Esophagus squamous epithelium (tissue), 5 donors: ENCODE data around the gene CPPED1. TPM values are rescaled to one million over a fixed set of nuclear protein-coding genes. Genes with fewer than 3 reads are reported as not detected.

Source experiments
- DNase-seq: peaks from one replicate; lab custom pipeline; 2025; lab: John Stamatoyannopoulos, UW
- H3K27ac ChIP-seq, 4 donors: fragments of 200-600 bp; sonication (generic); one replicate each; pipeline ENCODE4 v1.5.1; 2016 to 2019; ENCODE audit warnings: mild to moderate bottlenecking in 1 of 4
- H3K27me3 ChIP-seq, 4 donors: fragments of 200-600 bp; sonication (generic); 1 replicate in 3 of 4; 2 replicates in 1 of 4; pipeline versions ENCODE4 v1.5.1 to v1.6.0; 2017 to 2021; ENCODE audit warnings: antibody characterized with exemption in 1 of 4
- H3K36me3 ChIP-seq, 3 donors: fragments of 200-600 bp; sonication (generic); one replicate each; pipeline ENCODE4 v1.5.1; 2016 to 2019
- H3K4me1 ChIP-seq, 3 donors: fragments of 200-600 bp; sonication (generic); one replicate each; pipeline ENCODE4 v1.5.1; 2017 to 2019
- H3K4me3 ChIP-seq, 4 donors: fragments of 200-600 bp; sonication (generic); 1 replicate in 3 of 4; 2 replicates in 1 of 4; pipeline ENCODE4 v1.5.1; 2016 to 2019; ENCODE audit warnings: mild to moderate bottlenecking in 2 of 4, moderate library complexity in 1 of 4
- H3K9me3 ChIP-seq, 3 donors: fragments of 200-600 bp; sonication (generic); one replicate each; pipeline ENCODE4 v1.5.1; 2016 to 2019
- CTCF ChIP-seq, 6 experiments: fragments of 450-650 bp in 4 of 6; fragments of 200-600 bp in 2 of 6; sonication (generic) in 2 of 6; IDR thresholded peaks; one replicate each; pipeline ENCODE4 v1.5.1; 2016 to 2019; ENCODE audit warnings: antibody characterized with exemption in 6 of 6, mild to moderate bottlenecking in 4 of 6, moderate library complexity in 4 of 6
- POLR2A ChIP-seq, 4 donors: fragments of 450-650 bp; IDR thresholded peaks; one replicate each; pipeline ENCODE4 v1.6.1; 2017; ENCODE audit warnings: antibody characterized with exemption in 4 of 4, mild to moderate bottlenecking in 4 of 4, moderate library complexity in 3 of 4
- WGBS, 2 donors: methylation state at CpG; one replicate each; pipeline ENCODE4 v1.1.5; 2018; 5-methylcytosine and 5-hydroxymethylcytosine counted together
- intact Hi-C: fragments of 100-400 bp; cut with DNase I; formaldehyde crosslinking; loops from one replicate; pipeline ENCODE4 v1.15.0; 2022
- total RNA-seq, 4 donors: library from RNA; depleted of rRNA; stranded (reverse); fragments of >200 nt; gene quantifications; one replicate each; pipeline ENCODE4 v1.1.0, GENCODE V29; 2016
- donor health status: DM: yes; HTN: yes; CAD: no.

Gene CPPED1
- total RNA-seq, 4 donors from 2014 or later, result 14.3 to 45.6 (median 16.8) TPM

DNA sequence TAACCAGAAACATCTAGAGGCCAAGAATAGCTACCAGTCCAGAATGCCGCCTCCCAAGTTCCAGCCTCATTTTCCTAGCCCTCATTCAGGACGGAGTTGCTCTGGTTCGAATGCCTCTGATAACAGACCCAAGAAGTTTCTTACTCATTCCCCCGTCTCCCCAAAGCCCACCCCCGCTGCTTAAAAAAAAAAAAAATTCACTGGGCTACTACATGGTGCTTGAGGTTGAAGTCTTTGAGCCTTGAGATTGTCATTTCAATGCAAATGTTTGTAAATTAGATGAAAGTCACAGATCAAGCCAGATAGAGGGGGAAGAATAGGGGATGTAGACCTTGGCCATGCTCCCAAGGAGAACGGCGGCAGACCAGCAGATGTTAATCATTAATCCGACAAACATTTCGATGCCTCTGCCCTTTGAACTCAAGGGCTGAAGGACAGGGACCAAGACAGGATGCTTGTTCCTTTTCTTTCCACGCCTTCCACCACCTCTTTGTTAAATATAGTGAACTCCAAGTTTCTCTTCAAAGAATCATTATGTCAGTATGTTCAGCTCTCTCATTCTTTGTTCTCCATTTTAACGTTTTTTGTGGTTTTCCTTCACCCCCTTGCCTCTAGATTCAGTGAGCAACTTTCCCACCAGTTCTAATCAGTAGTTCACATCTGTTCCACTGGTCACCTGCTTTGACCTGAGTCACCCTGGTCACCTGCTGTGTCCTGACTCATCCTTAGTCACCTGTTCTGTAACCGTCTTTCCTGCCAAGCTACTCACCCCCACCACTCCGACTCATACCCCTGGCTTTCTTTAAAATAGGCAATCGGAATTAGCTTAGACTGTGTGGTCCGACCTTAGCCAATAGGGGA lies 190.3 kb downstream of the CPPED1 start:
- Histone ChIP-seq H3K9me3 (no peaks in the 10 kb centered on the region), H3K27ac (no peak overlapping the region), H3K4me3 (no peak overlapping the region), H3K36me3 (no peaks in the 10 kb centered on the region), H3K27me3 (no peaks in the 10 kb centered on the region), H3K4me1 (no peaks in the 10 kb centered on the region)
- 24 to 34% methylated on average over 14 to 15 of the region's 15 CpGs for WGBS, 2 donors
- TF ChIP-seq POLR2A (IDR thresholded peaks at IDR 0.05) (no peak), CTCF (IDR thresholded peaks at IDR 0.05) (no peak)
- DNase-seq, result no peak
- intact Hi-C loops, result no loop called here

- H3K36me3 ChIP-seq, result no peaks in the 10 kb centered on the region
- intact Hi-C loops, result no loop called here
- H3K27me3 ChIP-seq, result no peaks in the 10 kb centered on the region
- no peaks in the 10 kb centered on the region for H3K9me3 ChIP-seq
- no peaks in the 10 kb centered on the region for H3K4me1 ChIP-seq
- no peak overlapping the region for H3K4me3 ChIP-seq
- WGBS, 2 donors, result 43 to 53% methylated on average over 9 of the region's 9 CpGs
- no peak for DNase-seq
- no peak overlapping the region for H3K27ac ChIP-seq
- TF ChIP-seq CTCF (IDR thresholded peaks at IDR 0.05) (no peak), POLR2A (IDR thresholded peaks at IDR 0.05) (no peak)
Observed at GRCh38 chr16:12612598-12613101, 191.0 kb downstream of the CPPED1 start.

GRCh38 chr16:12611916-12612597 lies 191.6 kb downstream of the CPPED1 start:
- Histone ChIP-seq H3K4me1 (no peaks in the 10 kb centered on the region), H3K36me3 (no peaks in the 10 kb centered on the region), H3K9me3 (no peaks in the 10 kb centered on the region), H3K4me3 (no peak overlapping the region), H3K27me3 (no peaks in the 10 kb centered on the region), H3K27ac (no peak overlapping the region)
- 86 to 87% methylated on average over 10 of the region's 10 CpGs for WGBS, 2 donors
- TF ChIP-seq POLR2A (IDR thresholded peaks at IDR 0.05) (no peak), CTCF (IDR thresholded peaks at IDR 0.05) (no peak)
- no peak for DNase-seq
- intact Hi-C loops, result no loop called here

DNA sequence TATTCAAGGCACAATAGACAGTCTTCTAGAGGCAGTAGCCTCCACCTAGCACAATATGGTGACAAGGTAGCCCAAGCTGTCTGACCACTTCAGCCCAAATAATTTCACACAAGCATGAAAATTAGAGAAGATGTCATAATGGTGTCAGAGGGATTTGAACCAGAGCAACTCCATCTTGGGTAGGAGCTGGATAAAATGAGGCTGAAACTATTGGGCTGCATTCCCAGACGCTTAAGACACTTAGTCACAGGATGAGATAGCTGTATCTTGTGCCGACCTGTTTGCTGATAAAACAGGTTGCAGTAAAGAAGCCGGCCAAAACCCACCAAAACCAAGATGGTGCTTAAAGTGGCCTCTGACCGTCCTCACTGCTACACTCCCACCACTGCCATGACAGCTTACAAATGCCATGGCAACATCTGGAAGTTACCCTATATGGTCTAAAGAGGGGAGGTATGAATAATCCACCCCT lies 192.6 kb downstream of the CPPED1 start:
- intact Hi-C loops, result no loop called here
- TF ChIP-seq CTCF (IDR thresholded peaks at IDR 0.05) (no peak), POLR2A (IDR thresholded peaks at IDR 0.05) (no peak)
- no peak for DNase-seq

More for the DNA sequence above, 192.6 kb downstream of the CPPED1 start:
- no peaks in the 10 kb centered on the region for H3K4me1 ChIP-seq
- no peaks in the 10 kb centered on the region for H3K27me3 ChIP-seq
- no peak overlapping the region for H3K4me3 ChIP-seq
- no peak overlapping the region for H3K27ac ChIP-seq
- 17 to 40% methylated on average over 4 of the region's 4 CpGs for WGBS, 2 donors
- H3K36me3 ChIP-seq, result no peaks in the 10 kb centered on the region
- no peaks in the 10 kb centered on the region for H3K9me3 ChIP-seq
